Ramos (cell line): ENCODE results near the gene PAX6.

Experiments
- in situ Hi-C: fragments of 300-500 bp; cut with MboI; formaldehyde crosslinking; loops from one replicate; pipeline ENCODE4 v1.14.3; 2022; ENCODE audit warnings: low sequenced_read_pairs; ENCODE audit not compliant: unreplicated experiment

PAX6 gene

DNA sequence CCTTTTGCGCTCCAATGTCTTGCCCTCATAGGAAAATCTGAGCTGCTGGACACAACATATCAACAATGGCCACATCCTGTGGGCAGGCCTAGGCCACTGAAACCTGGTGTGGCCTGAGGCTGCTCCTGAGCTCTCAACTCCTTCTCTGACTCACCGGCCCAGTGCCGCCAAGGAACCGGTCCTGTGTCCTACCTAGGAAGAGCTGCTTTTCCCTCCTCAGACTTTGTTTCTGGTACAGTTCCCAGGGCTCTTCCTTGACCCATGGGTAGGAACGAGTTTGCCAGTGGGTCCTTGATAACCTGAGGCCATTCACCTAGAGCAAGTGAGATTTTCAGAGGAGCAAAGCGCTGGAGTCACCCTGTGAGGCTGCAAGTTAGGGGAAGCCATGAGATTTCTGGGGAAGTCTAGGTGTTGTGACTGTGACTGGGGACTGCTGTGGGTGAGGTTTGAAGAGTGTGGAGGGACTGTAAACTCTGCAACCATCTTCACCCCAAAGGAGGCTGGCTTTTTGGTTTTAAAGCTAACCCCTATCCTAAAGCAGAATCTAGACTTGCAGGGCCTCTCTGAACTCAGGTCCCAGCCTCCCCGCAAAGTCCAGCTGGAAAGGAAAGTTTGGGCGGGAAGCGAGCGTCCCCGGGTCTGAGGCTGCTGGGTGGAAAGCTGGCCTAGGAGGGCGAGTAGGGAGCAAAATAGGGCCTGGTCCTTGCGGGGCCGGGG, 12.0 kb upstream of the PAX6 start:
- in situ Hi-C loops: no loop called here

DNA sequence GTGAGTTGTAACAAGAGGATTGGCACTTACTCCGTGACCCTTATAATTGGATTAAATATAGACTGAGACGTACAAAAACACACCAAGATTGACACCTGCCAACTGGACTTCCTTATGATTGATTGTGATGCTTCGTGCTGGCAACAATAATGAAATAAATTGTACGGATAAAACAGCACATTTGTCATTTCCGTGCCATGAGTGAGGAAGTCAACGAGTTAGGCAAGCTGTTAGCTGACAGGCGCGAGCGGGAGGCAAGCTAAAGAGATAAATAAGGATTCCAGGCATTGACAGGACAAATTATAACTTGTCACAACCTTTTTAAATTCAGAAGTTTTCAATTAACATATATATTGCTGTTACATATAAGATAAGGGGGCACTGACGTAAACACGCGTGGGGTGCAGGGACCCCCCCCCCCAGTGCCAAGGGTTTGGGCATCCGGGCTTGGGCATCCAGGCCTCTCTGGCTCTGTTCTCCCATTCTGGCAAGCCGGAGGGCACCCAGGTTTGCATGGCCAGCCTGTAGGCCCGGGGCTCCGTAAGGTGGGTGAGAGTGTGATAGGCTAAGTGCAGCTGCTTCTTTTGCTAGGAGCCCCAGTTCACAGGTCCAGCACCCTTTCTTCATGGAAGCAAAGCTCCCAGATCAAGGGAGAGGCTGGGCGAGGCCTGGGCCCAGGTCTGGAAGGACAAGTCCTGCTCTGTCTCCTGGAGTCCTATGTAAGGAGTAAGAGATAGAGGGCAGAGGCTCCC, 11.2 kb upstream of the PAX6 start:
- in situ Hi-C loops: no loop called here

GRCh38 chr11:31821766-31822165, 10.6 kb upstream of the PAX6 start:
- in situ Hi-C loops: no loop called here

GRCh38 chr11:31821235-31821764, 10.2 kb upstream of the PAX6 start:
- in situ Hi-C loops: no loop called here

- in situ Hi-C loops: no loop called here
Measured at GRCh38 chr11:31820438-31820818, 9.3 kb upstream of the PAX6 start.

DNA sequence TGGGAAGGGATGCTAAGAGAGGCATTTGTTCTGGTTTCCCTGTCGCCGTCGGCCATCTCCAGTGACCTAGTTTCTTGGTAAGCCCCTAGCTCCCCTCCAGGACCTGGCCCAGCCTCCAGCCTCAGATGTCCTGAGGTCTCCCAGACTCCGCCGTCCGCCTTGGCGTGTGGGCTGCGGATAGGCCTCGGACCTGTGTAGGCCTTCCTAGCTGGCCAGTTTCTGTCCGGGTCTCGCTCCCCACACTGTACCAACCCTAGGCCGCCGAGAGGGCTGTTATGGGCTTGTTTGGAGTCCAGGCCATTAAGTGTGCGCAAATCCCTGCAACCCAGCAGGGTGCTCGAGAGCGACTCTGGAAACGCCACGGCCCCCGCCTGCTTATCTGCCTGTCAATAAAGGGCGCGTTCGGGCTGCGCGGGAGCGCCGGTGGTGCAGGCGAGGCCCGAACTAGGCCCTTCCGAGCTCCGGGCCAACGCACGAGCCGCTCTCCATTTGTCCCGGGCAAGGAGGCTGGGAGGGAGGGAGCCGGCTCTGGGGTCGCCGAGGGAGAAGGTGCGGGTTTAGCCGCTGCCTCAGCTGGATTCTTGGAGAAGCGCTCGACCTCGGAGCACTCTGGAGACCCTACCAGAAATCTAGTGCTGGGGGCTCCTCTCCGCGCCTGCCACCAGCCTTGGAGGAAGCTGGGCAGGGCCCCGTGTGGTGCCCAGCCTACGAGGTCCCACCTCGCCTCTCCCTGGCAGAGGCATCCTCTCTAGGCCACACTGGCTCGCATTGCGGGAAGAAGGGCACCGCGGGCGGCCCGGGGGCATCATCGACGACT, 8.7 kb upstream of the PAX6 start:
- in situ Hi-C loops: no loop called here

DNA sequence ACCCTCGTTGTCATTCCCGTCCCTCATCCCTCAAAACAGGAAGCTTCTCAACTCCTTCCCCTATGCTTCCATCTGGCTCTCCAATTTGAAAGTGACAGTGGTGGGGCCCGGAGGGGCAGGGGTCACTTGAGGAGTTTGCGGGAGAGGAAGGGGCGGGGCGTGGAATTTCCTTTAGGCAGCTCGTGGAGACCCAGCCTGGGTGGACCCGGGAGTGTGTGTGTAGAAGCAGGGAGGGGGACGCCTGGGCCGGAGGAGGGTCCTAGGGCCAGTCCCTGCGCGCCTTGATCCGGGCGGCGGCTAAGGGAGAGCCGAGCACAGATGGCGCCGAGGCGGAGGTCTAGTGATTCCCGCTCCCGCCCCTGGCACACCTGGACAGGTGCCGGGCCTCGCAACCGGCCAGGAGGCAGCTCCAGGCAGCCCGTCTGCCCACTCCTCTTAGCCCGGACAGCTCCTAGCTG, 7.8 kb upstream of the PAX6 start:
- in situ Hi-C loops: no loop called here

DNA sequence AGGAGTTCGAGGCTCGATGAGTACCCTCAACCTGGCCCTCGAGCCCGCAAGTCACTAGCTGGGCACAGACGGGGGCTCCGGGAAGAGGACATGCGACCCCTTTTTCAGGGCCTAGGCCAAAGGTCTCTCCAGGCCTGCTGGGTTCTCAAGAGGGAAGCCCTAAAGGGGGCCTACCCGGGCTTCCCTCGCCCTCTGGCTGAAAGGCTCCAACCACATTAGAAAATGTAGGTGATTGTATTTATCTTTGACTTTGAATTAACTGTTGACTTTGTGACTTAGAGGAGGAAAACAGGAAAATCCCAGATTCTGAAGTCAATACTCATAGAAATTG, 7.3 kb upstream of the PAX6 start:
- in situ Hi-C loops: no loop called here

- in situ Hi-C loops: no loop called here
Measured at GRCh38 chr11:31817621-31818424, 6.7 kb upstream of the PAX6 start.

DNA sequence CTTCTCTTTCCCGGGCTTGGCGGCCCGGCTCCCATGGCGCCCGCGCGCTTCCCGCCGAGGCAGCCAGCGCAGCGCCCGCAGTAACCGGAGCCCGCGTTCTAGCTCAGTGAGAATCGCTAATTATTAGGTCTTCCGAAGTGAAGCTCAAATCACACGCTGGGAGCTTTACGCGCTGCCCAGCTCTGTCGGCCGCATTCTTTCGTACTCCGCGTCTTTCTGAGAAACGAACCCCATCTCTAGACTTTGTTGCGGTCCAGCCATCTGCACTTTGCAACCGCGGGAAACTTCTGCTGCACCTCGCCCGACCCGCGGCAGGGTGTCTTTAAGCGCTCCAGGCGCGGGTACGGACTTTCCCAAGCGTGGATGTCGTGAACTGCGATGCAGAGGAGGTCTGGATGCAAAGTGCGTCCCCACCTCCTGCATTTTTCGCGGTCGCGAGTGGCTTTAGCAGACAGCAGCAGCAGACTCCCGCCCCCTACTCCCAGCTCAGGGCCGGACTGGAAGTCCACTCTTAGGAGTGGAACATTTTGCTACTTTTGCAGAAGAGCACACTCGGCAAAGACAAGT, 6.0 kb upstream of the PAX6 start:
- in situ Hi-C loops: no loop called here

DNA sequence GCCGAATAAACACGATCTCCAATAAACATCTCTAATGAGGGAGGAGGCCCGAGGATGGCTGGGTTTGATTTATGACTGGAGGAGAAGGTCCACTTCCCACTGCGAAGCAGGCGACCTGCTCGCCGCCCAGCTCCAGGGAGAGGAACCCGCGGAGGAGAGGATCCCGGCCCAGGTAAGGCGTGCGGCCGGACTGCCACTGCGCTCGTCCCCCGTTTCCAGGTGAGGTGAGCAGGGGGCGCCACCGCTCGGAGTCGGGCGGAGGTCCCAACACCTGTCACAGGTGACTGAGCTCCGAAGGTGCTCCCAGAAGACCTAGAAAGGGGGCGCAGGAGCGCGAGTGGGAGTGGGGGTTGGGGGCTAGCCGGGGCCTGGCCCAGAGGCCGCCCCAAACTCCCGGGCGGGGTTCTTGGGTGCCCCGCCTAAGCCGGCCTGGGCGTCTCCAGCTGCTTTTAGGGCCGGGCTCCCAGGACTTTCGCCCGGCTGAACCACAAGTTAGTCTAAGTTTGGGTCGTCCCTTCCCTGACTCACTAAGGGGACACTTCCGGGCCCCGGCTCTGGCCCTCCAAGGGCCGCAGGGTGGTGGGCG, 5.4 kb upstream of the PAX6 start:
- in situ Hi-C loops: no loop called here

GRCh38 chr11:31815711-31816467, 4.8 kb upstream of the PAX6 start:
- in situ Hi-C loops: no loop called here

GRCh38 chr11:31814176-31814868, 3.2 kb upstream of the PAX6 start:
- in situ Hi-C loops: no loop called here

- in situ Hi-C loops: no loop called here
Measured at GRCh38 chr11:31813391-31814175, 2.5 kb upstream of the PAX6 start.

DNA sequence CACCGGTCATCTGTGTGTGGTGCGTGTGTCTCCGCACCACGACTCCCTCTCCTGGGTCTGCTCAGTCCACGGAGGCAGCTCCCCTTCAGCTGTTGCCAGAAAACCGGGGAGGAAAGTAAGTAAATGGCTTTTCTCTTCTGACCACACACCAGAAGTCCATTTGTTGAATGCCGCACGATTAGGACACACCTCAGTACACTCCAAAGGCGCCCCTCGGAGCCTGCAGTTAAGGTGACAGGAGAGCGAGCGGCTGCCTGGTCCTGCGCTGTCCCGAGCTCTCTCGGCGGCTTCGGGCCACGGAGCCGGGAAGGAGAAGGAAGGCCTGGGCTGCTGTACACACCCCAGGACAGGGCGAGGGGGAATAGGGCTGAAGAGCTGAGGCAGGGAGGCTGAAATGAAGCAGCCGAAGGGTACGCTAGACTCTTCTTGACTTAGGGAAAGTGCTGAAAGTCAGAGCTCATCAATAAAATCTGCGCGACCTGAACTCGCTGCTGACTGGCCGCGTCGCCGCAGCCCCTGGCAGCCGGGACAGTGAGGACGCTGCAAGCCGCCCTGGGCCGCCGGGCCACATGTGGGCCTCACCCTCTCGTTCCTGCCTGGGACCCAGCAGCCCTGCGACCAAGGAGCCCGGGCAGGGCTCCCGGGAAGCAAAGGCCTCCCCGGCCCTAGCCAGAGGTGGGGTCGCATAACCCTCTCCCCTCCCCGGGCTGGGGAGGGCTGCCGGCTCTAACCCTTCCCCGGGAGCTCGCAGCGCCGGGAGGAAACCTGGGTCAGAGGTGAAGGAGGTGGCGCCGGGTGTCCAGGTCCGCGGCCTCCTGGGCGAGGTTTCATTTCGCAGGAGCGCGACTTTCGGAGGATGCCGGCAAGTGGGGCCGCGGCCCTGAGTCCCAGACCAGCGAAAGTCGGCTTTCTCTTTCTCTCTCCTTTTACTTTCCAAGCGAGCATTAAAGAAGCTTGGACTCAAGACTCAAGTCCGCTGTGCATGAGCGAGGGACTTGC, 1.6 kb upstream of the PAX6 start:
- in situ Hi-C loops: no loop called here
